Keratinocyte (primary cell): ENCODE results near the gene TSHR. TPM values are rescaled to one million over a fixed set of nuclear protein-coding genes. Genes with fewer than 3 reads are reported as not detected.

ENCODE experiments used
- DNase-seq: peaks from one replicate; pipeline ENCODE4 v3.0.0-alpha.2; 2011; ENCODE audit warnings: low read depth, missing footprints, low spot score
- FAIRE-seq: peaks from 2 replicates; lab custom pipeline; 2011; peaks lifted over from hg19 to GRCh38; lab: Jason Lieb, UNC
- H2AFZ ChIP-seq: 2 replicates; pipeline ENCODE4 v1.6.0; 2012; ENCODE audit warnings: low read length, control low read depth, inconsistent platforms; ENCODE audit not compliant: control insufficient read depth
- H3K27ac ChIP-seq: 2 replicates; pipeline ENCODE4 v1.5.1; 2011; ENCODE audit warnings: low read length; ENCODE audit not compliant: control insufficient read depth, insufficient read depth
- H3K27me3 ChIP-seq: 3 replicates; pipeline ENCODE4 v1.6.0; 2011; ENCODE audit warnings: low read length; ENCODE audit not compliant: control insufficient read depth, insufficient read depth; ENCODE audit errors: extremely low read depth
- H3K36me3 ChIP-seq, 2 experiments: 2 replicates in 1 of 2; 3 replicates in 1 of 2; pipeline ENCODE4 v1.5.1; 2011; ENCODE audit warnings: low read length in 2 of 2, mild to moderate bottlenecking in 1 of 2; ENCODE audit not compliant: control insufficient read depth in 2 of 2, insufficient read depth in 2 of 2; ENCODE audit errors: extremely low read depth in 1 of 2
- H3K4me1 ChIP-seq: 3 replicates; pipeline ENCODE4 v1.5.1; 2011; ENCODE audit warnings: low read length; ENCODE audit not compliant: control insufficient read depth, insufficient read depth; ENCODE audit errors: extremely low read depth
- H3K4me2 ChIP-seq: 3 replicates; pipeline ENCODE4 v1.6.0; 2011; ENCODE audit warnings: low read depth, low read length; ENCODE audit not compliant: control insufficient read depth, insufficient read depth; ENCODE audit errors: extremely low read depth
- H3K4me3 ChIP-seq, 3 experiments: fragments of 200-600 bp in 1 of 3; sonication (generic) in 1 of 3; 2 replicates in 2 of 3; 3 replicates in 1 of 3; pipeline ENCODE4 v1.5.1; 2011 to 2016; ENCODE audit warnings: low read length in 3 of 3, mild to moderate bottlenecking in 3 of 3, control low read depth in 2 of 3, inconsistent platforms in 1 of 3, low read depth in 1 of 3, mixed read lengths in 1 of 3, mixed run types in 1 of 3, moderate library complexity in 1 of 3; ENCODE audit not compliant: control insufficient read depth in 2 of 3, insufficient read depth in 2 of 3; ENCODE audit errors: extremely low read depth in 1 of 3
- H3K79me2 ChIP-seq: 2 replicates; pipeline ENCODE4 v1.6.0; 2012; ENCODE audit warnings: low read length; ENCODE audit not compliant: control insufficient read depth, insufficient read depth
- H3K9ac ChIP-seq: 3 replicates; pipeline ENCODE4 v1.6.0; 2011; ENCODE audit warnings: low read length; ENCODE audit not compliant: control insufficient read depth, insufficient read depth; ENCODE audit errors: extremely low read depth
- H3K9me1 ChIP-seq: 3 replicates; pipeline ENCODE4 v1.6.0; 2011; ENCODE audit warnings: low read length; ENCODE audit not compliant: control insufficient read depth, insufficient read depth; ENCODE audit errors: extremely low read depth
- H3K9me3 ChIP-seq: 2 replicates; pipeline ENCODE4 v1.5.1; 2012; ENCODE audit warnings: low read depth, low read length; ENCODE audit not compliant: control insufficient read depth
- H4K20me1 ChIP-seq: 3 replicates; pipeline ENCODE4 v1.6.0; 2011; ENCODE audit warnings: low read length; ENCODE audit not compliant: control insufficient read depth, insufficient read depth; ENCODE audit errors: extremely low read depth
- EZH2 ChIP-seq: IDR thresholded peaks from one replicate; pipeline ENCODE4 v1.6.1; 2012; ENCODE audit warnings: inconsistent platforms, mild to moderate bottlenecking, low read length, moderate library complexity
- dilution Hi-C: fragments of 300-500 bp; cut with MboI; formaldehyde crosslinking; loops from one replicate; pipeline ENCODE4 v1.7.0; 2020; ENCODE audit warnings: low sequenced_read_pairs; ENCODE audit not compliant: extremely low pct_ligation_motif_present
- polyA plus RNA-seq, 5 experiments: library from polyadenylated mRNA; depleted of rRNA in 3 of 5; stranded (reverse) in 3 of 5; stranded (forward) in 1 of 5; unstranded in 1 of 5; fragments of >200 nt; gene quantifications; 1 replicate in 1 of 5; 2 replicates in 3 of 5; 3 replicates in 1 of 5; pipeline versions ENCODE4 v1.2.1 to v1.2.3, GENCODE V29; 2011 to 2012; ENCODE audit warnings: missing spikeins in 2 of 5, low read depth in 1 of 5, low replicate concordance in 1 of 5
- TF ChIP-seq, protein P1 (sequence below), 3 experiments: IDR thresholded peaks in 1 of 3; conservative IDR thresholded peaks in 1 of 3; optimal IDR thresholded peaks in 1 of 3; 2 replicates in 2 of 3; 3 replicates in 1 of 3; pipeline versions ENCODE3 to v1.5.1; 2011; ENCODE audit warnings: low read length in 3 of 3, mild to moderate bottlenecking in 3 of 3, moderate library complexity in 2 of 3, control low read depth in 1 of 3, inconsistent platforms in 1 of 3; ENCODE audit not compliant: insufficient read depth in 2 of 3; ENCODE audit errors: extremely low read depth in 1 of 3

Gene TSHR
- polyA plus RNA-seq, 1 donor (not counting 4 experiments of a cell fraction or from before 2014, with no cell fraction given) = 0.03 TPM

DNA sequence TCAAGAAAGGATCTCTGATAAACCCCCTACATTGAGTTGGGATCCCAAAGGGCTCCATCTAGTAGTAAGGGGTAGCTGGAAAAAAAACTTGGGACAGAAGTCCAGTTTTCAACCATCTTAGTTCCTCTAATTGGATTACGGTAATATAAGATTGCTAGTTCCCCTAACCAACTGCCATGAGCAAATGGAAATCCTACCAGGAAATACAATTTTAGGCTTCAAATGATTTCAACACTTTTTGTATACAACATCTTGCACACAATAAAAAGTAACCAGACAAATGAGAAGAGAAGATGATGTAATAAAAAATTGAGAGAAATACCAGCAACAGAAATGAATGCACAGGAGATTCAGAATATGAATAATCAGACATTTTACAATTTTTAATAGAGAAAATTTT is 73.0 kb downstream of the TSHR start:
- dilution Hi-C loops = no loop called here
- H4K20me1 ChIP-seq = no peaks in the 10 kb centered on the region

DNA sequence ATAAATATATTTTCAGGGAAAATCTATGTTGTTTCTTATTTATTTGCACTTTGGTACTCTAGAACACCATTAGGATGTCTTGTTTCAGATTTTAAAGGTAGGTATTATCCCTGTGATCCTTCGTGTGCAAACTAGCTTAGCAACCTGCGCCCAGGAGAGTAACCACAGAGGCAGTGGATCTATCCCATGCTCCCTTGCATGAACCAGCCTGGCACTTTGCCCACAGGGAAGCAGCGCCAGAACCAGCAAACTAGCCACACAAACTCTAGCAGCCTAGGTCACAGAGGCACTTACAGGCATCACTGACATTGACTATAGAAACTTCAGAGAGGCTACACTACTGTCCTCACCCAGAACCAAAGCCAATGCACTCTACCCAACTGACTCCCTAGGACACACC is 76.1 kb downstream of the TSHR start:
- H3K9me3 ChIP-seq = no peaks in the 10 kb centered on the region
- no peak for DNase-seq
- no peak for TF ChIP-seq EZH2
- TF ChIP-seq, protein P1, sequence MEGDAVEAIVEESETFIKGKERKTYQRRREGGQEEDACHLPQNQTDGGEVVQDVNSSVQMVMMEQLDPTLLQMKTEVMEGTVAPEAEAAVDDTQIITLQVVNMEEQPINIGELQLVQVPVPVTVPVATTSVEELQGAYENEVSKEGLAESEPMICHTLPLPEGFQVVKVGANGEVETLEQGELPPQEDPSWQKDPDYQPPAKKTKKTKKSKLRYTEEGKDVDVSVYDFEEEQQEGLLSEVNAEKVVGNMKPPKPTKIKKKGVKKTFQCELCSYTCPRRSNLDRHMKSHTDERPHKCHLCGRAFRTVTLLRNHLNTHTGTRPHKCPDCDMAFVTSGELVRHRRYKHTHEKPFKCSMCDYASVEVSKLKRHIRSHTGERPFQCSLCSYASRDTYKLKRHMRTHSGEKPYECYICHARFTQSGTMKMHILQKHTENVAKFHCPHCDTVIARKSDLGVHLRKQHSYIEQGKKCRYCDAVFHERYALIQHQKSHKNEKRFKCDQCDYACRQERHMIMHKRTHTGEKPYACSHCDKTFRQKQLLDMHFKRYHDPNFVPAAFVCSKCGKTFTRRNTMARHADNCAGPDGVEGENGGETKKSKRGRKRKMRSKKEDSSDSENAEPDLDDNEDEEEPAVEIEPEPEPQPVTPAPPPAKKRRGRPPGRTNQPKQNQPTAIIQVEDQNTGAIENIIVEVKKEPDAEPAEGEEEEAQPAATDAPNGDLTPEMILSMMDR (optimal IDR thresholded peaks at IDR 0.05 in 1 of 3, IDR thresholded peaks at IDR 0.05 in 1 of 3, conservative IDR thresholded peaks at IDR 0.05 in 1 of 3; ENCODE audit: extremely low read depth in 1 of 3, insufficient read depth in 2 of 3, low read length in 3 of 3) = no peak
- no peak overlapping the region for H2AFZ ChIP-seq
- no peak overlapping the region for H3K4me2 ChIP-seq
- no peak overlapping the region for H3K4me3 ChIP-seq
- no peak for FAIRE-seq
- H3K27ac ChIP-seq = no peak overlapping the region
- no peaks in the 10 kb centered on the region for H3K79me2 ChIP-seq
- no peaks in the 10 kb centered on the region for H3K36me3 ChIP-seq
- dilution Hi-C loops = no loop called here
- H4K20me1 ChIP-seq = no peaks in the 10 kb centered on the region
- H3K9ac ChIP-seq = no peak overlapping the region
- H3K9me1 ChIP-seq = no peaks in the 10 kb centered on the region
- H3K27me3 ChIP-seq = no peaks in the 10 kb centered on the region
- no peaks in the 10 kb centered on the region for H3K4me1 ChIP-seq

More for the DNA sequence above, 73.0 kb downstream of the TSHR start:
- H3K4me3 ChIP-seq = no peak overlapping the region
- no peak overlapping the region for H2AFZ ChIP-seq
- H3K27ac ChIP-seq = no peak overlapping the region
- H3K79me2 ChIP-seq = no peaks in the 10 kb centered on the region
- FAIRE-seq = no peak
- no peaks in the 10 kb centered on the region for H3K4me1 ChIP-seq
- no peak overlapping the region for H3K9ac ChIP-seq
- H3K27me3 ChIP-seq = no peaks in the 10 kb centered on the region
- H3K9me1 ChIP-seq = no peaks in the 10 kb centered on the region
- no peak for DNase-seq
- no peaks in the 10 kb centered on the region for H3K36me3 ChIP-seq
- no peak for TF ChIP-seq EZH2
- TF ChIP-seq, protein P1 (optimal IDR thresholded peaks at IDR 0.05 in 1 of 3, IDR thresholded peaks at IDR 0.05 in 1 of 3, conservative IDR thresholded peaks at IDR 0.05 in 1 of 3; ENCODE audit: extremely low read depth in 1 of 3, insufficient read depth in 2 of 3, low read length in 3 of 3) = no peak
- H3K4me2 ChIP-seq = no peak overlapping the region
- no peaks in the 10 kb centered on the region for H3K9me3 ChIP-seq
